Measurements from ENCODE around the gene MAP4.
"Not testable (repeated sequence)": the region's sequence is repeated elsewhere in the genome, so short reads cannot be mapped to it uniquely, and the experiment has no call there.

The MAP4 gene

DNA sequence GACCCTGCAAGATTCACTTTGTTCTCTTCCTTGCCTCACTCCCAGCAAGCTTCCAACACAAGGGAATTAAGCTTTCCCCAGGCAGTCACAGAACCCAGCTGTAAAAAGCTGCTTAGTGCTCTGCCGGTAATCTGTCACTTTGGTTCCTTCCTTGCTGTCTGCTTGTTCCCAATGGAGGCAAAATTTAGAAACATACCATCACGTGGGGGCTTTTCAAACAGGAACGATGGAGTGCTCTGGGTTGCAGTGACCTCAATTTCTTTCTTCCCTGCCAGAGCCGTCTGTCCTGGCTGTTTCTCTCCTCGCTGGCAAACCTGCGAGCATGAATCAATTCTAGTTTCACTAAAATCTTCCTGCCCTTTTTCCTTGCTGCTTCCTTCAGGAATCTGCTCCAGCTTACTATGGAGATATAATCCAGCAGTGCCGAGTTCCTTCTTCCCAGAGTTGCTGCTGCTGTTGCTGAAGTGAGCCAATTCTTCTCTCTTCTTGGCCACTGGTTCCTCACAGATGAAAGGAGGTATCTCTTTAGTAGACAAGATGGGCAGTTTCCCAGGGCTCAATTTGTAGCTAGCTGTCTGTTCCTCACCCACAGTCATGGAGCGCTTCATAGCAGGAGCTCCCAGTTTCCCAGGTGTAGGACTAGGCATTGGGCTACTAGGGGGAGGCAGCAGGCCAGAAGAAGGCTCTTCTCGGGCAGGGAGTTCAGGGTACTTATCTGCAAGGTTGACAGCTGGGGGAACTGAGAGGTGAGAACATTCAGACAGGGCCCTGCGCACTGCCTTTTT lies 125.2 kb downstream of the MAP4 start:
- no peak for DNase-seq

- no peak for DNase-seq
These were observed 125.9 kb downstream of the MAP4 start for GRCh38 chr3:47890126-47890827.

GRCh38 chr3:47888986-47889757 lies 127.0 kb downstream of the MAP4 start:
- no peak for DNase-seq

DNA sequence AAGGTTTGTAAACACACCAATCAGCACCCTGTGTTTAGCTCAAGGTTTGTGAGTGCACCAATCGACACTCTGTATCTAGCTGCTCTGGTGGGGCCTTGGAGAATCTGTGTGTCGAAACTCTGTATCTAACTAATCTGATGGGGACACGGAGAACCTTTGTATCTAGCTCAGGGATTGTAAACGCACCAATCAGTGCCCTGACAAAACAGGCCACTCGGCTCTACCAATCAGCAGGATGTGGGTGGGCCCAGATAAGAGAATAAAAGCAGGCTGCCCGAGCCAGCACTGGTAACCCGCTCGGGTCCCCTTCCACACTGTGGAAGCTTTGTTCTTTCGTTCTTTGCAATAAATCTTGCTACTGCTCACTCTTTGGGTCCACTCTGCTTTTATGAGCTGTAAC lies 128.2 kb downstream of the MAP4 start:
- not testable (repeated sequence) for DNase-seq

DNA sequence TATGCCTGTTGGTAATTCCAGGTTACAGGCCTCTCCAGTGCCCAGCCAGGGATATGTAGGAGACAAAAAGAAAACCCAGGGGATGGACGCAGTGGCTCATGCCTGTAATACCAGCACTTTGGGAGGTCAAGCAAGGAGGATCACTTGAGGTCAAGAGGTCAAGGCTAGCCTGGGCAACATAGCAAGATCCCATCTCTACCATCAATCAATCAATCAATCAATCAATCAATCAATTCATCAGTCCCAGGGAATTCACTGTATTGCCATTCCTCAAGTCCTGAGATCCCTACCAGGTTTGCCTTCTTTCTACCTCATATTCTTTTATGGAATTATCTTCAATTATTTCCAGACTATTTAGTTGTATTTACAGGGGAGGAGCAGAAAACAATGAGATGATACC lies 131.0 kb downstream of the MAP4 start:
- no peak for DNase-seq

DNA sequence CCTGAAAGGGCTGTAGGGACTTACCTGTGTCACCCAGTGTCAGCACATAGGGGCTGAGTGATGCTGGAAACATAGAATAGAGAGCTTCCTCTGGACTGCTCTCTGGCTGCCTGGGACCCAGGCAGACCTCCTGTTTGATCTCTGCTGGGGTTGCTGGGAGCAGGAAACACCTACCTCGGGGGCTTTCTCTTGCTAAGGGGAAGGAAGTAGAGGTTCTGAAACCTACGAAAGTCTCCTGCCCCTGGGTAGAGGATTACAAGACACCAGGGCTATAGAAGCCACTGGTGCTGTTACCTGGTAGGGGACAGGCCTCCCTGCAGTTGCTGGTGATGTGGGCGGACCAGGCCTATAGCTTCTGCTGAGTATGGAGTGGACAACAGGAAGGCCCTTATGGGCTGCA lies 131.6 kb downstream of the MAP4 start:
- no peak for DNase-seq

- DNase-seq: no peak
These were observed 133.9 kb downstream of the MAP4 start for GRCh38 chr3:47882338-47882737.

GRCh38 chr3:47877719-47878118 lies 138.5 kb downstream of the MAP4 start:
- DNase-seq: no peak

- no peak for DNase-seq
These were observed 138.9 kb downstream of the MAP4 start for GRCh38 chr3:47877290-47877689.

DNA sequence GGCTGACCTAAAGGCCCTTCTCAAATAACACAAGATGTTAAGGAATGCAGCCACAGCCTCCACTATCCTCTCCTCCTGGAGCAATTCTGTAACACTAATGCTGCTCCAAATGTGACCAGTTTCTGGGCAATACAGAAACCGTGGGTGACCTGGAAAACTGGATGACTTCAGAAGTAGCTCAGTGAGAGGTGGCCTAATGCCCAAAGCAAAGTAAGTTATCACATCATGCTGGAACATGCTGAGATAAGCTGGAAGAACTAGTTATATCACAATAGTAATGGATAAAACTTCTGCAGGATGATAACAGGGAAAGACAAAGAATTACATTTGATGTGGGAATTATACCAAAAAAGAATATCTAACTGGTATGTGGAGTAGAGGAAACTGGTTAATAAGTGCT lies 141.3 kb downstream of the MAP4 start:
- no peak for DNase-seq

- DNase-seq: no peak
These were observed 141.8 kb downstream of the MAP4 start for GRCh38 chr3:47874438-47874837.

- DNase-seq: no peak
These were observed 143.3 kb downstream of the MAP4 start for GRCh38 chr3:47872916-47873315.

DNA sequence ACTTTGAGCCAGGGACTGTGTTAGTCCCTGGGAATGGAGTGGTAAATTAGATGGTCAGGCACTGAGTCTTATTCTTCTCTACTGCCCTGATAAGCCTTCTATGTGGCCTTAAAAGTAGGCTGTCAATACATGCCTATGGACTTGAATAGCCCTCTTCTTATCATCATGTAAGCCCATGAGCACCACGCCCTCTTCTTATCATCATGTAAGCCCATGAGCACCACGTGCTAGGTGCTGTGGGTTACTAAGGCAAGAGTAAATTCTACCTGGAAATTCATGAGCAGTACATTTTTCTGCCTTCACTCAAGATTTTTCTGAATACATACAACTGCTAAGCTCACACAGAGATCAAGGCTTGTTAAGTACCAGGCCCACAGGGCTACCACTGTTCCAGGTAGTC lies 144.8 kb downstream of the MAP4 start:
- peak; percentile 74 for DNase-seq

GRCh38 chr3:47870702-47871260 lies 145.4 kb downstream of the MAP4 start:
- DNase-seq: no peak

DNA sequence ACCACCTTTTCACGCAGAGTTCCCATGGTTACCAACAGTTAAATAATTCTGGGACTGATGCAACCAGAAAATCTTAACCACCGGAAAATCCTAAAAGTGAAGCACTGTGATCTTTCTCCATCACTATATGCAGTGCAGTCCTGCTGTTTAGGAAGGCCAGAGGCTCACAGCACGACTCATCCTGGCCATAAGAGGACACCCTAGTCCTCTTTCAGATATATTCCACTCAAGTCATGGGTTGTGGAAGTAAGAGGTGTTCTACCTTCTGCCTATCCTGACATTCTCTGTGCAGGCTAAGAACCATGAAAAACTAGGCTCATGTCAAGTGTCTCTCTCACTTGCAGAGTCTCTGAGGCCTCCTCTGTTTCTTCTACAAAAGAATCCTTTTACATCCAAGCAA lies 146.1 kb downstream of the MAP4 start:
- DNase-seq: no peak

DNA sequence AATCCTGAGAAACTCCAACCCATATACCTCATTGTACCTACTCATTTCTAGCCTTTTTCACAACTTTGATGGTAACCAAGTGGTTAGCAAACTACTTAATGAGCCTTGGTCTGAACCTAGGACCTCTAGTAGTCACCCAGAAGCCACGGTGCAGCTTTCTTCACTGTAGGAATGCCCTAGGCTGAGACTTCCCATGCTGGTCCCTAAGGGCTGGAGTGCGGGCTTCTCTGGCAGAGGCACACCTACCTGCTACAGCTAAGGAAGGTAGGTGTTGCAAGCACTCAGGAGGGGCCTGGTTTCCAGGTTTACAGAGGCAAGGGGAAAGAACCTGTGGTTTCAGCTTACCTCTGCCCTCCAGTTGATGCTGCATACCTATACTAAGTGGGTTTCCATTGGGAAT lies 147.9 kb downstream of the MAP4 start:
- DNase-seq: no peak

GRCh38 chr3:47867451-47868044 lies 148.7 kb downstream of the MAP4 start:
- DNase-seq: no peak

GRCh38 chr3:47865192-47865591 lies 151.0 kb downstream of the MAP4 start:
- no peak for DNase-seq

DNA sequence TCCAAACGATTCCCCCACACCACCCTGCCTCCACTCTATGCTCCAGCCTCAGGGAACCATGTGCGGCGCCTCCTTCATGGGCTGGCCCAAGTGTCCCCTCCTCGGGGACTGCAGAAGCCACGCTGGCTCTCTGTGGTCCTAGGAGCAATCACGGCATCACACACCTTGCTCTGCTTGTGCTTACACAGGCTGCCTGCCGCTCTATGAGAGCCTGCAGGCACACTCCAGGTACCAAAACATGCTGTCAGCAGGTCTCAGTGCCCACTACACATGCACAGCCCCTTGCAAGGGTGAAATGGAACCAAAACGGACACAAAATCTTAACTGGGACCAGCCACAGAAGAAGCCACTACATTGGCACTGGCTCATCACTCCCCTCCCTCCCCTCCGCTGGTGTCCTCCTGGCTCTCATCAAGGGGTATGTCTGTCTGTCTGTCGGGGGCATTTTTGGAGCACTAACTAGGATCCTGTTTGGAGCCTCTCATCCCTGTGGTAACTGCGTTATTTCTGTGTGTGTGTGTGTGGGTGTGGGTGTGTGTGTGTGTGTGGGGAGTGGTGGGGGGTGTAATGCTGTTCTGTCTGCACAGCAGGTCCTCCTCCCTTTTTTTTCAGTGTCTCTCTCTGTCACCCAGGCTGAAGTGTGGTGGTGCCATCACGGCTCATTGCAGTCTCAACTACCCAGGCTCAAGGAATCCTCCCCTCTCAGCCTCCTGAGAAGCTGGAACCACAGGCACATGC lies 152.7 kb downstream of the MAP4 start:
- DNase-seq: no peak

DNA sequence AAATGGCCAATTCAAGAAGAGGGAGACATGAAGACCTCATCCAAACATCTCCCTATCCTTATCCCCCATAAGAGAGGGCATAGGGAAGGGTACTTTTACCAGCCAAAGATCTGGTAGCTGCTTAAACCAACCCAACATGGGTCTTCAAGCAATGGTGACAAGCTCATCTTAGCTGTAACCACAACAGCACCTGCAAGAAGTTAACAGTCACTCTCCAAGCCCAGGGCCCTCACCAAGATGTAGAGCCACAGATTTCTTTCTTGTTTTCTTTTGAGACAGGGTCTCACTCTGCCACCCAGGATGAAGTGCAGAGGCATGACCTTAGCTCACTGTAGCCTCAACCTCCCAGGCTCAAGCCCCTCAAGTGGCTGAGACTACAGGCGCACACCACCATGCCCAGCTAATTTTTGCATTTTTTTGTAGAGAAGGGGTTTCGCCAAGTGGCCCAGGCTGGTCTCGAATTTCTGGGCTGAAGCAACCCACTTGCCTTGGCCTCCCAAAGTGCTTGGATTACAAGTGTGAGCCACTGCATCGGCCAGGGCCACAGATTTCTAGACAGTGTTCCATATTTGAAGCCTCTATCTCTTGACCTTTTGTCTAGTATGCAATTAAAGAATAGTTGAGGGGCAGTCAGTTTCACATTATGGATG lies 156.1 kb downstream of the MAP4 start:
- DNase-seq: no peak

GRCh38 chr3:47857151-47857550 lies 159.1 kb downstream of the MAP4 start:
- no peak for DNase-seq

DNA sequence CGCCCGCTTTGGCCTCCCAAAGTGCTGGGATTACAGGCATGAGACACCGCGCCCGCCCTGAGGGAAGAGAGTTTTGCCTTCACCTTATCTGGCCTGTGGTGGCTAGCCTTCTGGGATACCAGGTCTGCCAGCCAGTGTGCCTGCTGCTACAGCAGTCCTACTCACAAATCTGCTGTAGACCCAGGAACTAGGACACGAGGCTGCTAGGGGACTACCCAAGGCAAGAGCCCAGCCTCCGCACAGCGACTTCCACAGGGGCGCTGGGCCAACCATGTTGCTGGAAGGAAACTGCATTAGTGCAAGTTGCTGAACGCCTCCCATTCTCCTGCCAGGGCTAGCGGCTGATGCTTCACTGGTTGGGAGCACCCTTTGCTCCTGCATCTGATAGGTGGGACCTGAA lies 159.5 kb downstream of the MAP4 start:
- no peak for DNase-seq
